Measurements from ENCODE around the gene SEC14L2. TPM values are rescaled to one million over a fixed set of nuclear protein-coding genes. Genes with fewer than 3 reads are reported as not detected.

The SEC14L2 gene
- total and polyA plus RNA-seq, 2 donors (not counting 3 experiments of a cell fraction or from before 2014, with no cell fraction given): 22.5 to 28.8 TPM

GRCh38 chr22:30441088-30441487, 44.3 kb downstream of the SEC14L2 start:
- H3K79me2 ChIP-seq (ENCODE audit: control insufficient read depth, insufficient read depth, low read length): no peaks in the 10 kb centered on the region
- H3K36me3 ChIP-seq (ENCODE audit: control insufficient read depth in 2 of 2, extremely low read depth in 1 of 2, insufficient read depth in 2 of 2, low read length in 2 of 2): no peaks in the 10 kb centered on the region
- CTCF ChIA-PET: interaction anchor here (1.1 to 1.4 kb wide), 2 partner anchors 15 to 153 kb away, joined by 3 to 7 read pairs; no protein-coding TSS in a partner anchor
- no peaks in the 10 kb centered on the region for H4K20me1 ChIP-seq (replicated peaks; ENCODE audit: control insufficient read depth, extremely low read depth, insufficient read depth, low read length)
- POLR2A ChIA-PET: no interaction called here
- no peak overlapping the region for H2AFZ ChIP-seq (ENCODE audit: low read depth, low read length)
- peaks cover under 1% of the 10 kb centered on the region for H3K4me1 ChIP-seq (ENCODE audit: control insufficient read depth, extremely low read depth, insufficient read depth, low read length)
- H3K27ac ChIP-seq (ENCODE audit: insufficient read depth, low read depth, low read length): no peak overlapping the region
- H3K9me3 ChIP-seq (replicated peaks; ENCODE audit: control insufficient read depth, insufficient read depth, low read length): no peaks in the 10 kb centered on the region
- DNase-seq (ENCODE audit: low read depth, low spot score): no peak
- no peaks in the 10 kb centered on the region for H3K27me3 ChIP-seq (ENCODE audit: control insufficient read depth in 2 of 2, insufficient read depth in 2 of 2, low read length in 2 of 2)
- intact Hi-C loops (cut with micrococcal nuclease) (no loop called here), dilution Hi-C loops (cut with MboI; ENCODE audit: extremely low pct_ligation_motif_present, low sequenced_read_pairs) (no loop called here)
- H3K9ac ChIP-seq (replicated peaks; ENCODE audit: extremely low read depth, insufficient read depth, low read length): no peak overlapping the region
- no peak overlapping the region for H3K4me2 ChIP-seq (ENCODE audit: insufficient read depth, low read length)
- FAIRE-seq: no peak
- no peak overlapping the region for H3K4me3 ChIP-seq (replicated peaks in 1 of 3; ENCODE audit: insufficient read depth in 1 of 3, low read depth in 1 of 3, low read length in 3 of 3)
- H3K9me1 ChIP-seq (replicated peaks; ENCODE audit: control insufficient read depth, extremely low read depth, insufficient read depth, low read length): no peaks in the 10 kb centered on the region
- BruUV-seq (replicated peaks): no TSS peak
- TF ChIP-seq POLR2AphosphoS5 (IDR thresholded peaks at IDR 0.05; ENCODE audit: insufficient read depth, low read depth, low read length) (no peak), JUN (IDR thresholded peaks at IDR 0.05; ENCODE audit: borderline replicate concordance, insufficient read depth, insufficient read length, low read depth) (no peak), MAX (IDR thresholded peaks at IDR 0.05; ENCODE audit: insufficient read depth, insufficient read length) (no peak), GATA2 (IDR thresholded peaks at IDR 0.05; ENCODE audit: insufficient read depth, insufficient read length, low read depth, low read length) (no peak), MYC (IDR thresholded peaks at IDR 0.05; ENCODE audit: low read depth, low read length) (no peak), EZH2 (IDR thresholded peaks at IDR 0.05; ENCODE audit: borderline replicate concordance, low read depth, low read length, severe bottlenecking) (no peak), POLR2A (IDR thresholded peaks at IDR 0.05; ENCODE audit: low read depth, low read length) (no peak), FOS (IDR thresholded peaks at IDR 0.05; ENCODE audit: borderline replicate concordance, insufficient read depth, low read length) (no peak)
- TF ChIP-seq, protein P1, sequence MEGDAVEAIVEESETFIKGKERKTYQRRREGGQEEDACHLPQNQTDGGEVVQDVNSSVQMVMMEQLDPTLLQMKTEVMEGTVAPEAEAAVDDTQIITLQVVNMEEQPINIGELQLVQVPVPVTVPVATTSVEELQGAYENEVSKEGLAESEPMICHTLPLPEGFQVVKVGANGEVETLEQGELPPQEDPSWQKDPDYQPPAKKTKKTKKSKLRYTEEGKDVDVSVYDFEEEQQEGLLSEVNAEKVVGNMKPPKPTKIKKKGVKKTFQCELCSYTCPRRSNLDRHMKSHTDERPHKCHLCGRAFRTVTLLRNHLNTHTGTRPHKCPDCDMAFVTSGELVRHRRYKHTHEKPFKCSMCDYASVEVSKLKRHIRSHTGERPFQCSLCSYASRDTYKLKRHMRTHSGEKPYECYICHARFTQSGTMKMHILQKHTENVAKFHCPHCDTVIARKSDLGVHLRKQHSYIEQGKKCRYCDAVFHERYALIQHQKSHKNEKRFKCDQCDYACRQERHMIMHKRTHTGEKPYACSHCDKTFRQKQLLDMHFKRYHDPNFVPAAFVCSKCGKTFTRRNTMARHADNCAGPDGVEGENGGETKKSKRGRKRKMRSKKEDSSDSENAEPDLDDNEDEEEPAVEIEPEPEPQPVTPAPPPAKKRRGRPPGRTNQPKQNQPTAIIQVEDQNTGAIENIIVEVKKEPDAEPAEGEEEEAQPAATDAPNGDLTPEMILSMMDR (IDR thresholded peaks at IDR 0.05; ENCODE audit: extremely low read depth in 1 of 2, insufficient read depth in 1 of 2, low read depth in 1 of 2, low read length in 2 of 2): no peak

Measured in endothelial cell of umbilical vein (primary cell).